NCI-H345 treated with DMSO at 0.1 percent for 48 hours (cell line): ENCODE results near the gene THRB.

Source experiments
- DNase-seq: peaks from one replicate; lab custom pipeline; 2025; ENCODE audit not compliant: unreplicated experiment; lab: John Stamatoyannopoulos, UW

THRB gene

GRCh38 chr3:24513463-24513862 is 18.8 kb upstream of the THRB start:
- DNase-seq: no peak

- DNase-seq: no peak
These were observed 18.0 kb upstream of the THRB start for GRCh38 chr3:24512564-24513197.

DNA sequence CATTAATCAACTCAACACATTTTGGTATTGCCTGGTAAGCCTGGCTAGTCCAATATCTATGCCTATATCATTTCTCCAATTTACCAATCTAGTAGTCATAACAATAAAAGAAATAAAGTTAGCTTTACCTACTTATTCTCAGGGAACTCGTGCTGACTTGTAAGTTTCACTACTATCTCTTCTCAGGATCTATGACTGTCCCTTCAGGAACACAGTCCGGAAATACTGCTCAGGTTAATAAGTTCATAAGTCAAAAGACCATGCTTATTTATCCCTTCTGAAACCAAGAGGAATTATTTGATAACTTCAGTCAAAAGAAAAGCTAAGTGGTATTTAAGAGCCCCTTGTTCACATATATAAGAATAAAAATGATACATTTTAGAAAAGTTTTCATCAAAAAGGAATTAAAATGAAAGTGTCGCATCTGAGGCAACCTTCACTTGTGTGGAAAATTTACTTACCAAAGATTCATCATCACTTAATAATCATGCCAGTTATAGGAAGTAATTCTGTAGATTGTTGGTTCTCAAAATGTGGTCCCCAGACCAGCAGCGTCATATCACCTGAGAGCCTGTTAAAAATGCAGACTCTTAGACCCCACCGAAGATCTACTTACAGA is 15.5 kb upstream of the THRB start:
- no peak for DNase-seq

DNA sequence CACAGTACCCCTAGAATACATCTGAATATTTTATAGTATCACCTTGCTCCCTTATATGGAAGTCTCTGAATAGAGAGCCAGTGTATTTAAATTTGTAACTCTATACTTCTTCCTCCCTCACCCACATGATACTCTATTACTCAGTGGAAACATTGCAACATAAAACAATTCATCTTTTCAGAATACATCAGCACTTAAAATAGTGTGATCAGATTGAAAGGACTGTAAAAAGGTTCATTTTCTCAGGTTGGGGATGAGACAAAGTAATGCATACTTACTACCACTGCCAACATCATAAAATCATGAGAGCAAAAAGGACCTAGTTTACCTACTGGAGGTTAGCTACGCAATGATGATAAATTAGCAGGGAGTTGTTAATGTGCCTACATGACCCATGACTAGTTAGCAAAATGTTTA is 13.8 kb upstream of the THRB start:
- no peak for DNase-seq

GRCh38 chr3:24507776-24508422 is 13.2 kb upstream of the THRB start:
- DNase-seq: no peak

- DNase-seq: no peak
These were observed 12.5 kb upstream of the THRB start for GRCh38 chr3:24506966-24507775.

DNA sequence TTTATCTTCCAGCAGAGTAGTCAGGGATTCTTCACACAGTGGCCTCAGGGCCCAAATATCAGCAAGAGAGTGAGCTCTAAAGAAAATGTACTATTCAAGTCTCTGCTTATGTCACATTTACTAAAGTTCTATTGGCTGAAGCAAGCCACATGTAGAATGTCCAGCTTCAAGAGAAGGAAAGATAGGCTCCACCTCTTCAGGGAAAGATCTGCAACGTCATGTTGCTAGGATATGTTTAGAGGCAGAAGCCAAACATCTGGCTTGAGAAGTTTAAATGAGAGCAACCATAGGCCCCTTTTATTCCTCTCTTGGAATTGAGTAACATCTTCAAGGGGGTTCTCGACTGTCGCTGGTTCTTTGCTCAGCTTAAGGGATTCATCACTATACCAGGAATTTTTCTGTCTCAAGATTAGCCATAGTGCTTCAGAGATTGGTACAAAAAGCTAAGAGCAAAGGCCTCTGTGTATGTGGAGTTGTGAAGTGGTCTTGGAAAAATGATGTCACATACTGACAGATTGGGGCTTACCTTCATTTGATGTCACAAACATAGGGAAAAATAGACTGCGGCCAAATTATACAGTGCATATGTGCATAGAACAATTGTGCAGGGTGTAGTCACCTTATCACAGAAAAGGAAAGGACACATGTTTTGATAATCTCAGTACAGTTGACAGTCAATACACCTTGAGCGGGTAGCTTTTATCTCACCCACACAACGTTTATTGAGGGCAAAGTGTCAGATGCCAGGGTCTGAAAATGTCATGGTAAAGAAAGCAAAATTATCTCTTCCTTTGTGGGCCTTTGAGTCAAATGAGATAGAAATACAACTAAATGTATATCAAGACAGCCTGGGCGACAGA is 11.3 kb upstream of the THRB start:
- DNase-seq: no peak

GRCh38 chr3:24504772-24505171 is 10.1 kb upstream of the THRB start:
- DNase-seq: no peak

DNA sequence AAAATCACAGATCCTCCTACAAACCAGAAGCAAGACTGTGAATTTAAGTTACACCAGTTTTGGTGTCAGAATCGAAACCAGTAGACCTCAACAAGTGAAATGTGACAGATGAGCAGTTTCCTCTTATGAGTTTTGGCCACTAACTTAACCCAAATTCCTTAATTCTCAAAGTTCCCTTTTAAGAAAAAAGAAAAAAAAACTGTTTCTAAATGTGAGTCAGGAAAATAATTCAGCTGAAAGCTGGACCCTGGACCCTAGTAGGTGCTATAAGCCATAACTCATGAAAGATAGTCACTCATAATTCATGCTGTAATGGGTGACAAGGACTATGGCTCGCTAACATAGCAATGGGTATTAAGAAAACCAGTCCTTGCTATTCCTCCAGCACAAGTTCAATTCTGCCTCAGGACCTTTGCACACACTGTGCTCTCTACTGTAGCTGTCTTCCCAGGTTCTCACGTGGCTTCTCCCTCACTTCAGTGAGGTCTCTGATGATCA is 9.0 kb upstream of the THRB start:
- DNase-seq: no peak

DNA sequence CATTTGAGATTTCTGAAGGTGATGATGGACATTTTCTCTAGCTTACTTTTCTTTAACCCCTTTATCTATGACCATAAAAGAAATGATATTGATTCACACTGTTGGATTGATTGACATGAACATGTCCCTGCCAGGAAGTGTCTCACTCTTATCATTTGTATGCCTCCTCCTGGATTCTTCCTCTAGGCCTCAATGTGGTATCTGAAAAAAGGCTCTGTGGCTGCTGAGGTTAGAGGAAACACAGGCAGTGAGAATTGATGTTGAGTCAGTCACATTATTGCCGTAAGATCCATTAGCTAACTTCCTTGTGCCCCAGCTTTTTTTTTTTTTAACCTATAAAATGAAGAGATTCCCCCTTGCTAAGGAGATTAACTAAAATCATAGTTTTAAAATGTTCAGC is 8.0 kb upstream of the THRB start:
- no peak for DNase-seq

DNA sequence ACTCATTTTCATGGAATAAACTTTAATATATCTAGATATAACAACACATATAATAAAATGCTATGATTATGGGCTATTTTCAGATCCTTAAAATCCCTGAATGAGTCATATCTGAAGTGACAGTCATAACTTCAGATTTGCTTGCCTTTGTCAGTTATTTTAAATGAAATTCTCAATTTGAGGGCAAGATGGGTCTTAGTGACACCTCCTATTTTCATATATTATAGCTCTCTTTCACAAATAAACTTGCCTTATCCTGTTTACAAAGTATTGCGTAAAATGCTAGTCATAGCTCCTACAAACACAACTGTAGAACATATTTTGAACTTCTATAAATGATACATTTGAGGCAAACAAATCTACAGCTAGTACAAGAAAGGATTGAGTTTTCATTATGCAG is 6.2 kb upstream of the THRB start:
- no peak for DNase-seq

DNA sequence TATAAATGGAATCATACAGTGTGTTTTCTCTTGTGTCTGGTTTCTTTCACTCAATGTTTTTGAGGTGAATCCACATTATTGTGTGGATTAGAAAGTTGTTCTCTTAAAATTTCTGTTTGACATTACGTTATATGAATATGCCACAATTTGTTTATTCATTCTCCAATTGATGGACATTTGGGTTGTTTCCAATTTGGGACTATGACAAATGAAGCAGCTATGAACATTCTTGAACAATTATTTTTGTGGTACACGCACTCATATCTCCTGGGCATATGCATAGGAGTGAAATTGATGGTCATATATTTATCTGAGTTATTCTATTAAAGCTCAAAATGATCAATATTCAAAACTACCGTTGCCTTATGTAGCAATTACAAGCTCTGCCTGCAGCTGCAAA is 5.3 kb upstream of the THRB start:
- no peak for DNase-seq

DNA sequence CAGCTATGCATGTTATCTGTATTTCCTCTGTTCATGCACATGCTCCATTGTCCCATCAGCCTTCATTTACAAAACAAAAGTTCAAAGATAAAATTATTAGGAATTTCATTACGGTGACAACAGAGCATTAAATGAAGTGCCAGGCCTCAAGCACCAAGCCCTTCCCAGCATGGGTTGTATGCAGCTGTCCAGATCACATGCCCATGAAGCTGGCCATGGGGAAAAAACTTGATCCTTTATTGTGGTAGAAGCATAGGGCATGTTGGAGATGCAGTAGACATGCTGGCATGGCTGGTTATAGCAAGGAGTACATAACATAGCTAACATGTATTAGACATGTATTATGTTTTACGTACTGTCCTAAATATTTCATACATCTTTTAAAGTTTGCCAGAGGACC is 4.1 kb upstream of the THRB start:
- DNase-seq: no peak

DNA sequence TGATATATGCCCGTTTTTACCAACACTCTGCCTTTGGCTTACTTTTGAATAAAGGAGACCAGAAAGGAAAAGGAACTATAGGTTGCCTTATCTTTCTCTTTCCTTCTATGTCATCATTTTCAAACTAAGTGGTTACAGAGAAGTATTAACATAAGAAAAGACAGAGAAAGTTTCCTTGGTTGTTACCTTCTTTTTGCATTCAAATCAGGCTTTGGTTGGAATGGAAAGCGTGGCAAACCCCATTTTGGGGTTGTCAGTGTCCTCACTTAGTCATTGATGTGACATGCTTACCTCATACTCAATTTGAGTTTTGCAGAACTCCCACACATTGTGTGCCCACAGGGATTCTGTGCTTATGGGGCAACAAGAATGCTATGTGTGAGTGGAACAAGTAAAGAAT is 3.7 kb upstream of the THRB start:
- DNase-seq: no peak

GRCh38 chr3:24497942-24498341 is 3.3 kb upstream of the THRB start:
- no peak for DNase-seq

DNA sequence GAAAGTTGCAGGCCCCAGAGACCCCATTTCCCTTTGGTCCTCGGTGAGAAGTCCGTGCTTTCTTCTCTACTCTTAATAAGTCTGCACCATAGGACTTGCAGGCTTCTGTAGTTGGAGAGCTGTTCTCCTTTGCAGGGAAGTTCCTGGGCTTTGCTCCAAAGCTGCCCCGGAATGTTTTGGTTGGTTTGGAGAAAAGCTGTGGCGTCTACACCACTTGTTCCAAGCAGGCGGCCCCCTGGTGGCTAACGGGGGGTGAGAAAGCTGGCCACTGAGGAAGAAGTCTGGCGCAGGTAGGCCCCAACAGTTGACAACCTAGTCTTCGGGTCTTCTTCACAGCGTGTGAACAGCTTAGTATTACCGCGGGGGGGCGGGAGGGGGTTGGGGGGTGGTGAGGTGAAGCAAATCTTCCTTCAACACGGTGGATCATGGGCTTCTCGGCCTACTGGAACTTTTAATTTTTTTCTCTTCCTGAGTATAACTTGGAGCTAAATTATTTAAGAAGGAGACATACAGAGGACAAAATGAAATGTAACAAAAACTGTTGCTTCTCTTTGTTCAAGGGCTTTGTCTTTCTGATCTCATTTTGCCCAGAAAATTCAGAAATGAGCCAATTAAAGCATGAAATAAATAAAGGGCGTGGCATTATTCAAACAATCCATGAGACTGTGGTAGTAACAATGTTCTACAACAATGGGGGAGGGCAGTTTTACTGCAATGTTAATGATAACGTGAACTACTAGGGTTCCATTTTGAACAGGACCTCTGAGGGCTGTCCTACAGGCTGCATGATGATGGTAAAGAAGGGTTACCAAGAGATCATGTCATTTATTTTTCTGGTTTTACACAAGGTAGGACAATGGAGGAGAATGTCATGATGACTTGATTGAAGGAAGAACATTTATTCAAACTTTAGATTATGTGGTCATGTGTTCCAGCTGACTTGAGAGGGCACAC is 2.2 kb upstream of the THRB start:
- DNase-seq: no peak

DNA sequence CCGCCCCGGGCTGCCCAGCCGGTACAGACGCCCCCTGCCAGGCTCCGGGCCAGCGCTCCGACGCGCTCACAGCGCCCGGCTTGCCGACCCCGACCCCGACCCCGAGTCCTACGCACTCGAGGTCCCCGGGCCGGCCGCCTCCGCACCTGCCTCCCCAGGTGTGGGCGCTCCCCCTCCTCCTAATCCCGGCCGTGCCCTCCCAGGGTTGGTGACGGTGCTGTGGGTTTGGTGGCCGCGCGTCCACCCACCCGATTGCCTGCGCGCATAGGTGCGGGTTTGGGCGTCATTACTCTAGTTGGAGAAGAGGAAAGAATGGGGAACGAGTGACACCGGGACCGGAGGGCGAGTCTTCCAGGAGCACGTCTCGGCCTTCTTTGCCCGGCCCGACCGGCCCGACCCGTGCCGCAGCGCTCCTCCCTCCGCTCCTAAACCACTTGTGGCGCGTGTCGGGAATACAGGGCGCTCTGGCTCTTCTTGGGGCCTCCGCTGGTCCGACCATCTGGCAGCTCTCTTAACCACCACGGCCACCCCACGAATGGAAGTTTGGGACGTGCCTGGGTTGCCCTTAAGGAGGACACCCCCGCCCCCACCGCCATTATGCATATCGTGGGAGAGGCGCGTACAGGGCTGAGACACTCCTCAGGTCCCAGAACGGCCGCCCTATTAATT is 810 bp upstream of the THRB start:
- no peak for DNase-seq

- DNase-seq: no peak
These were observed 668 bp downstream of the THRB start for GRCh38 chr3:24493746-24494617.
